Esophagus muscularis mucosa (tissue), 4 donors: ENCODE measurements around the gene SLC39A13. TPM values are rescaled to one million over a fixed set of nuclear protein-coding genes. Genes with fewer than 3 reads are reported as not detected.
A peak's percentile ranks its signal among the peaks of the same experiment; 100 is the strongest.

Source experiments
- DNase-seq: peaks from one replicate; pipeline ENCODE4 v3.0.0-alpha.2; 2017; ENCODE audit errors: extremely low spot score
- H3K27ac ChIP-seq, 4 donors: fragments of 200-600 bp; sonication (generic); replicated peaks in 1 of 4; 1 replicate in 3 of 4; 2 replicates in 1 of 4; pipeline ENCODE4 v1.5.1; 2016 to 2019; ENCODE audit warnings: mild to moderate bottlenecking in 1 of 4
- H3K27me3 ChIP-seq, 4 donors: fragments of 200-600 bp; sonication (generic); one replicate each; pipeline versions ENCODE4 v1.5.1 to v1.6.0; 2016 to 2019
- H3K36me3 ChIP-seq, 4 donors: fragments of 200-600 bp; sonication (generic); one replicate each; pipeline ENCODE4 v1.5.1; 2016 to 2019
- H3K4me1 ChIP-seq, 4 donors: fragments of 200-600 bp; sonication (generic); one replicate each; pipeline ENCODE4 v1.5.1; 2016 to 2019
- H3K4me3 ChIP-seq, 4 donors: fragments of 200-600 bp; sonication (generic); 1 replicate in 2 of 4; 2 replicates in 2 of 4; pipeline ENCODE4 v1.5.1; 2016 to 2019; ENCODE audit warnings: mild to moderate bottlenecking in 4 of 4, moderate library complexity in 1 of 4
- H3K9me3 ChIP-seq, 4 donors: fragments of 200-600 bp; sonication (generic); 1 replicate in 3 of 4; 2 replicates in 1 of 4; pipeline ENCODE4 v1.5.1; 2016 to 2019
- CTCF ChIP-seq, 3 experiments: fragments of 200-600 bp in 2 of 3; fragments of 450-650 bp in 1 of 3; sonication (generic) in 2 of 3; IDR thresholded peaks; one replicate each; pipeline ENCODE4 v1.5.1; 2017 to 2019; ENCODE audit warnings: antibody characterized with exemption in 3 of 3, mild to moderate bottlenecking in 2 of 3, moderate library complexity in 1 of 3
- EP300 ChIP-seq: sonication (generic); formaldehyde crosslinking; IDR thresholded peaks from one replicate; pipeline ENCODE4 v1.6.1; 2017; ENCODE audit warnings: antibody characterized with exemption
- POLR2A ChIP-seq: fragments of 450-650 bp; IDR thresholded peaks from one replicate; pipeline ENCODE4 v1.6.1; 2017; ENCODE audit warnings: antibody characterized with exemption, moderate library complexity, mild to moderate bottlenecking, low read depth
- POLR2AphosphoS5 ChIP-seq, 2 donors: sonication (generic); formaldehyde crosslinking; IDR thresholded peaks; one replicate each; pipeline ENCODE4 v1.6.1; 2017; ENCODE audit warnings: antibody characterized with exemption in 2 of 2
- WGBS: methylation state at CpG from one replicate; pipeline ENCODE4 v1.1.5; 2018; 5-methylcytosine and 5-hydroxymethylcytosine counted together
- intact Hi-C: fragments of 100-400 bp; cut with DNase I; formaldehyde crosslinking; loops from one replicate; pipeline ENCODE4 v1.15.1; 2023
- total RNA-seq, 4 donors: library from RNA; depleted of rRNA; stranded (reverse); fragments of >200 nt; gene quantifications; one replicate each; pipeline versions ENCODE4 v1.1.0 to v1.2.1, GENCODE V29; 2016

SLC39A13 gene
- total RNA-seq, 4 donors from 2014 or later, result 91.9 to 251 (median 129) TPM

GRCh38 chr11:47395223-47396048 is 13.0 kb upstream of the SLC39A13 start:
- TF ChIP-seq EP300, result no peak
- no peak for TF ChIP-seq POLR2AphosphoS5 (IDR thresholded peaks at IDR 0.05)
- no peak for TF ChIP-seq POLR2A
- TF ChIP-seq CTCF (IDR thresholded peaks at IDR 0.05), result no peak
- intact Hi-C loops, result no loop called here
- H3K27me3 ChIP-seq, result no peaks in the 10 kb centered on the region
- no peaks in the 10 kb centered on the region for H3K36me3 ChIP-seq
- peak overlapping the region; percentile 63 to 81 (median 78) for H3K27ac ChIP-seq
- no peaks in the 10 kb centered on the region for H3K9me3 ChIP-seq
- peak overlapping the region in 3 of 4 donors; percentile 7 to 31 (median 20) for H3K4me3 ChIP-seq
- DNase-seq, result no peak
- 81% methylated on average over 20 of the region's 25 CpGs for WGBS
- peaks cover 13 to 39% (median 25%) of the 10 kb centered on the region in 4 donors for H3K4me1 ChIP-seq

DNA sequence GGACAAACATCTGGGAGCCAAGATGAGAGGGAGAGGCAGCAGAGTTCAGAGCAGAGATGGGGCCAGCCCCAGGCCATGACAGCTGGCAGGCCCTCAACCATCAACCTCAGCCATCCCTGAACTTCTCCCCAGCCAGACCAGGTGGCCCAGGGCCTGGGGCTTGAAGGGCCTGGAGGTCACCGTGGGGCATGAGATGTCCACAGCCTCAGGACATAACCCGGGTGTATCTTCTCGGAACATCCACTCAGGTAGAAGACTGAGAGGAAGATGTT is 12.4 kb upstream of the SLC39A13 start:
- no peak for DNase-seq
- intact Hi-C loops, result no loop called here
- Histone ChIP-seq H3K9me3 (no peaks in the 10 kb centered on the region), H3K36me3 (no peaks in the 10 kb centered on the region), H3K4me3 (no peak overlapping the region), H3K27ac (peak overlapping the region; percentile 63 to 81 (median 78)), H3K27me3 (no peaks in the 10 kb centered on the region), H3K4me1 (peaks cover 18 to 44% (median 31%) of the 10 kb centered on the region in 4 donors)
- TF ChIP-seq CTCF (IDR thresholded peaks at IDR 0.05) (no peak), POLR2A (no peak), EP300 (no peak), POLR2AphosphoS5 (IDR thresholded peaks at IDR 0.05) (no peak)
- WGBS, result 97% methylated on average over 3 of the region's 3 CpGs

DNA sequence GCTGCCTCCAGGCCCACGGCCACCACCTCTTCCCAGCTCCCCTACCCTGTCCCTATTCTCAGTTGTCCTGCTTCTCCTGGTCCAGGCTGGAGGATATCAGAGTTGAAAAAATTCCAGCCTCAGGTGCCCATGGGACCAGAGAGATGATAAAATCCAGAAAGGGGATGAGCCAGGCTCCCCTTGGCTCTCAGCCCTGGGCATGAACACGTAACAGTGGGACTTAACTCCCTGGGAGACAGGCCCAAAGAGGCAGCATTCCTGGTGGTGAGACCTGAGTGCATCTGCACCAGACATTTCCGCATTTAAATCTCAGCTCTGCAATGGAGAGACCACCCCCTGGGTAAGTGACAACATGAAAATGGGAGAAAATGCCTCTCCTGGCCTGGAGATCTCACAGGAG is 10.4 kb upstream of the SLC39A13 start:
- no peaks in the 10 kb centered on the region for H3K9me3 ChIP-seq
- TF ChIP-seq EP300 (no peak), CTCF (IDR thresholded peaks at IDR 0.05) (no peak), POLR2A (no peak), POLR2AphosphoS5 (IDR thresholded peaks at IDR 0.05) (no peak)
- no peak for DNase-seq
- intact Hi-C loops, result no loop called here
- no peaks in the 10 kb centered on the region for H3K27me3 ChIP-seq
- WGBS, result 92% methylated on average over 2 of the region's 3 CpGs
- peaks cover 21 to 46% (median 33%) of the 10 kb centered on the region in 4 donors for H3K4me1 ChIP-seq
- no peak overlapping the region for H3K27ac ChIP-seq
- H3K36me3 ChIP-seq, result no peaks in the 10 kb centered on the region
- H3K4me3 ChIP-seq, result no peak overlapping the region

DNA sequence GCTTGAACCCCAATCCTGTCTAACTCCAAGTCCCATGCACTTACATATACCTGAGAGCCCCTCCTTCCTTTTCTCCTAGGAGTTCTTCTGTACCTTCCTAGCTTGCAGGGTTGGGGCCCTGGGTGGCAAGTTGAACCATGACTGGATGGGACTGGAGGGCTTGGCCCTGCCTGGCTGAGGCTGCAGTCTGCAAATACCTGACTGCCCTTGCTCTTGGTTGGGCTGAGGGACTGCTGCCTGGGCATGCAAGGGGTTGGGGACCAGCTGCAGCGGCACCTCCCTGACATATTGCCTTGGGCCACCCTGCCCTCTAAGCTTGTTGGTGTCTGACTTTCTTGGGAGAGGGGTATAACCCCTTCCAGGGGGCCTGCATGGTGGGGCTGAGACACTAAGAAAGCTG is 9.8 kb upstream of the SLC39A13 start:
- intact Hi-C loops, result no loop called here
- no peaks in the 10 kb centered on the region for H3K27me3 ChIP-seq
- no peak overlapping the region for H3K27ac ChIP-seq
- WGBS, result 100% methylated on average over 1 of the region's 1 CpG
- H3K4me3 ChIP-seq, result no peak overlapping the region
- no peak for DNase-seq
- peaks cover 21 to 40% (median 31%) of the 10 kb centered on the region in 4 donors for H3K4me1 ChIP-seq
- no peak for TF ChIP-seq POLR2AphosphoS5 (IDR thresholded peaks at IDR 0.05)
- TF ChIP-seq CTCF (IDR thresholded peaks at IDR 0.05), result no peak
- no peak for TF ChIP-seq POLR2A
- TF ChIP-seq EP300, result no peak
- H3K9me3 ChIP-seq, result no peaks in the 10 kb centered on the region
- H3K36me3 ChIP-seq, result no peaks in the 10 kb centered on the region
